Erythroblast (primary cell): ENCODE measurements around the gene FOXK1.

Experiments used
- GATA1 ChIP-seq: IDR thresholded peaks from 2 replicates; pipeline ENCODE4 v1.6.1; 2011; ENCODE audit warnings: low read depth, mild to moderate bottlenecking, control low read depth, low read length, moderate library complexity
- POLR2A ChIP-seq: IDR thresholded peaks from 2 replicates; pipeline ENCODE4 v1.6.1; 2011; ENCODE audit warnings: mild to moderate bottlenecking, low read length

DNA sequence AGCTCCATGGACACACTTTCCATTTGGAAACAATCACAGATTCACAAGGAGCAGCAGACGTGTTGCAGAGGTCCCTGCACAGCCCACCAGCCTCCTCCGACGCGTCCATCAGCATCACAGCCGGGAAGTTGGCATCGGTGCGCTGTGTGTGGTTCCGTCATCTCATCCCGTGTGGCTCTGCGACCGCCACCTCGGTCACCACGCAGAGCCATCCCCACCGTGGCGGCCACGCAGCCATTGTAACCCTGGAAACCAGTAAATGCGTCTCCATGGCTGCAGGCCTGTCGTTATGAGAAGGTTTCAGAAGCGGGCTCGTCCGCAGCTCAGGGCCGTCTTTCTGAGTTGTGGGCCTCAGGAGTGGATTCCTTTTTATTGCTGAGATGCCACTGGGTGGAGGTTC, 36.0 kb downstream of the FOXK1 start:
- TF ChIP-seq POLR2A (no peak), GATA1 (no peak)
